MCF 10A (cell line): ENCODE data around the gene UQCC2. TPM values are rescaled to one million over a fixed set of nuclear protein-coding genes. Genes with fewer than 3 reads are reported as not detected.

Experiments
- BruUV-seq: library from RNA; stranded (reverse); fragments of 400-500 nt; replicated peaks from 2 replicates; lab custom pipeline; 2021; lab: Mats Ljungman, UMichigan
- CTCF ChIA-PET: fragments of 300-600 bp; sonication (Branson Sonifier 250); formaldehyde crosslinking; extraction: SDS; loops from one replicate; lab custom pipeline; 2021; ENCODE audit warnings: antibody characterized with exemption, inconsistent platforms; lab: Yijun Ruan, JAX
- POLR2A ChIA-PET: fragments of 300-600, 350-650 bp; sonication (Branson Sonifier 250); formaldehyde crosslinking; extraction: SDS; loops from one replicate; lab custom pipeline; 2020; ENCODE audit warnings: antibody characterized with exemption, inconsistent platforms; lab: Yijun Ruan, JAX
- DNase-seq: peaks from one replicate; pipeline ENCODE4 v3.0.0-alpha.2; 2018; ENCODE audit not compliant: unreplicated experiment
- H3K27ac Mint-ChIP-seq: one replicate; pipeline ENCODE4 v1.8.0; 2022; ENCODE audit warnings: mild to moderate bottlenecking, low read depth, mixed read lengths; ENCODE audit not compliant: unreplicated experiment
- H3K27me3 Mint-ChIP-seq: one replicate; pipeline ENCODE4 v1.8.0; 2022; ENCODE audit warnings: mixed read lengths; ENCODE audit not compliant: insufficient read depth, unreplicated experiment
- H3K36me3 Mint-ChIP-seq: one replicate; pipeline ENCODE4 v1.8.0; 2022; ENCODE audit warnings: mild to moderate bottlenecking, moderate library complexity, mixed read lengths; ENCODE audit not compliant: insufficient read depth, unreplicated experiment
- H3K4me1 Mint-ChIP-seq: one replicate; pipeline ENCODE4 v1.8.0; 2022; ENCODE audit warnings: mixed read lengths; ENCODE audit not compliant: insufficient read depth, unreplicated experiment
- H3K4me3 Mint-ChIP-seq: one replicate; pipeline ENCODE4 v1.8.0; 2022; ENCODE audit warnings: mild to moderate bottlenecking, moderate library complexity, mixed read lengths; ENCODE audit not compliant: unreplicated experiment
- H3K9me3 Mint-ChIP-seq: one replicate; pipeline ENCODE4 v1.8.0; 2022; ENCODE audit warnings: mixed read lengths; ENCODE audit not compliant: unreplicated experiment
- CTCF ChIP-seq: fragments of 200-600 bp; IDR thresholded peaks from one replicate; pipeline ENCODE4 v1.8.0; 2022; ENCODE audit warnings: antibody characterized with exemption, mild to moderate bottlenecking; ENCODE audit not compliant: unreplicated experiment
- intact Hi-C: fragments of 100-400 bp; cut with micrococcal nuclease; formaldehyde crosslinking; loops from 2 replicates; pipeline ENCODE4 v1.14.1; 2022
- total RNA-seq: library from RNA; stranded (reverse); gene quantifications from 2 replicates; pipeline ENCODE4 v1.2.3, GENCODE V29; 2022

The UQCC2 gene
- total RNA-seq, 1 experiment from 2014 or later, result 122 TPM

- ChIA-PET CTCF (interaction anchor here (0.9 to 1.5 kb wide), 4 partner anchors 40 to 120 kb away, joined by 3 to 8 read pairs (median 4); no protein-coding TSS in a partner anchor), POLR2A (interaction anchor here (1.2 kb wide), 1 partner anchor 36 kb away, joined by 3 read pairs; no protein-coding TSS in a partner anchor)
- H3K36me3 Mint-ChIP-seq, result peaks cover 37% of the 10 kb centered on the region
- TF ChIP-seq CTCF, result no peak
- no TSS peak for BruUV-seq
- intact Hi-C loops, result loop anchor here (10.0 kb wide), 1 partner anchor 280 kb away; the partner anchor contains the start of gene SYNGAP1
- H3K9me3 Mint-ChIP-seq, result no peaks in the 10 kb centered on the region
- peaks cover 32% of the 10 kb centered on the region for H3K4me1 Mint-ChIP-seq
- H3K27ac Mint-ChIP-seq, result peak overlapping the region; percentile 73
- no peak overlapping the region for H3K4me3 Mint-ChIP-seq
- H3K27me3 Mint-ChIP-seq, result no peaks in the 10 kb centered on the region
- no peak for DNase-seq
Observed at GRCh38 chr6:33704215-33705066, 7.1 kb downstream of the UQCC2 start.

- DNase-seq, result peak; percentile 68
Observed at GRCh38 chr6:33702345-33702977, 9.0 kb downstream of the UQCC2 start.

GRCh38 chr6:33700391-33701050 lies 11.0 kb downstream of the UQCC2 start:
- no TSS peak for BruUV-seq
- H3K4me1 Mint-ChIP-seq, result peaks cover 19% of the 10 kb centered on the region
- no peaks in the 10 kb centered on the region for H3K9me3 Mint-ChIP-seq
- no peaks in the 10 kb centered on the region for H3K27me3 Mint-ChIP-seq
- CTCF ChIA-PET, result interaction anchor here (0.5 to 4.0 kb wide), 36 partner anchors 8 to 478 kb away, joined by 3 to 71 read pairs (median 4); partner anchors contain the start of genes UQCC2 and ZBTB9
- POLR2A ChIA-PET, result interaction anchor here (0.6 to 1.6 kb wide), 8 partner anchors 31 to 805 kb away, joined by 3 to 6 read pairs (median 3); partner anchors contain the start of gene ITPR3
- no peak overlapping the region for H3K27ac Mint-ChIP-seq
- H3K36me3 Mint-ChIP-seq, result peaks cover 49% of the 10 kb centered on the region
- peak; percentile 69 for TF ChIP-seq CTCF
- peak; percentile 85 for DNase-seq
- intact Hi-C loops, result loop anchor here (1.0 to 10.0 kb wide), 3 partner anchors 28 to 276 kb away; partner anchors contain the start of gene SYNGAP1
- H3K4me3 Mint-ChIP-seq, result no peak overlapping the region

More at GRCh38 chr6:33702345-33702977, 9.0 kb downstream of the UQCC2 start:
- TF ChIP-seq CTCF, result peak; percentile 43
- intact Hi-C loops, result loop anchor here (10.0 kb wide), 1 partner anchor 278 kb away; the partner anchor contains the start of gene SYNGAP1
- BruUV-seq, result no TSS peak
- CTCF ChIA-PET, result interaction anchor here (0.6 to 4.0 kb wide), 13 partner anchors 9 to 245 kb away, joined by 3 to 71 read pairs (median 5); partner anchors contain the start of gene UQCC2
- no peak overlapping the region for H3K27ac Mint-ChIP-seq
- H3K4me3 Mint-ChIP-seq, result no peak overlapping the region
- POLR2A ChIA-PET, result interaction anchor here (0.7 to 1.3 kb wide), 3 partner anchors 19 to 126 kb away, joined by 3 to 7 read pairs (median 3); no protein-coding TSS in a partner anchor
- H3K27me3 Mint-ChIP-seq, result no peaks in the 10 kb centered on the region
- H3K4me1 Mint-ChIP-seq, result peaks cover 25% of the 10 kb centered on the region
- no peaks in the 10 kb centered on the region for H3K9me3 Mint-ChIP-seq
- H3K36me3 Mint-ChIP-seq, result peaks cover 37% of the 10 kb centered on the region
